ENCODE data around the gene FGFR2.

Gene FGFR2

DNA sequence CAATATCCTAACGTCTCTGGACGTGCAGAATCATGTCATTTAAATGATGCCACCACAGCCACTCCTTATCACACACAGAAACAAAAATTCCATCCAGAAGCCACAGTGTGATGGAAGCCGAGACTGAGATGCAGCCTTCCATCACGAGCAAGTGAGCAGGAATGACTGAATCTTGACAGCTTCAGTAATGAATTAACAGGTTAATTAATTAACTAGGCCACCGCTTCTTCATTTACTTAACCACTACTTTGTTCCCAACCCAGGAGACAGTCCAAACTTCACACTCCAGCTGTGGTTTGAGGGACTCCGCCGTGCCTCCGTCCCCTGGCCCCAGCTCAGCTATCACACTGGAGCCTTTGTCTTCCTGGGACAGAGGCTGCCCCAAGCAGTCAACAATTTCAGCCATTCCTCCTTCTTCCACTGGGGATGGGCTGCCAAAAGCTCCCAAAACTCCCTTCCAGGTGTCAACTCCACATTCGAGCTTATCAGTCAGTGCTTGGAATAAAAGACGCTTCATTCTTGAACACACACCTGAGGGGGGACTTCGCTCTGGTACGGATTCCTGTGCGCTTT is 65.9 kb downstream of the FGFR2 start:
- TF ChIP-seq, protein P1, sequence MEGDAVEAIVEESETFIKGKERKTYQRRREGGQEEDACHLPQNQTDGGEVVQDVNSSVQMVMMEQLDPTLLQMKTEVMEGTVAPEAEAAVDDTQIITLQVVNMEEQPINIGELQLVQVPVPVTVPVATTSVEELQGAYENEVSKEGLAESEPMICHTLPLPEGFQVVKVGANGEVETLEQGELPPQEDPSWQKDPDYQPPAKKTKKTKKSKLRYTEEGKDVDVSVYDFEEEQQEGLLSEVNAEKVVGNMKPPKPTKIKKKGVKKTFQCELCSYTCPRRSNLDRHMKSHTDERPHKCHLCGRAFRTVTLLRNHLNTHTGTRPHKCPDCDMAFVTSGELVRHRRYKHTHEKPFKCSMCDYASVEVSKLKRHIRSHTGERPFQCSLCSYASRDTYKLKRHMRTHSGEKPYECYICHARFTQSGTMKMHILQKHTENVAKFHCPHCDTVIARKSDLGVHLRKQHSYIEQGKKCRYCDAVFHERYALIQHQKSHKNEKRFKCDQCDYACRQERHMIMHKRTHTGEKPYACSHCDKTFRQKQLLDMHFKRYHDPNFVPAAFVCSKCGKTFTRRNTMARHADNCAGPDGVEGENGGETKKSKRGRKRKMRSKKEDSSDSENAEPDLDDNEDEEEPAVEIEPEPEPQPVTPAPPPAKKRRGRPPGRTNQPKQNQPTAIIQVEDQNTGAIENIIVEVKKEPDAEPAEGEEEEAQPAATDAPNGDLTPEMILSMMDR (IDR thresholded peaks at IDR 0.05; ENCODE audit: low read depth, low read length): no peak
- no peak for TF ChIP-seq MYC (IDR thresholded peaks at IDR 0.05; ENCODE audit: low read depth, low read length)
- TF ChIP-seq, protein P2, sequence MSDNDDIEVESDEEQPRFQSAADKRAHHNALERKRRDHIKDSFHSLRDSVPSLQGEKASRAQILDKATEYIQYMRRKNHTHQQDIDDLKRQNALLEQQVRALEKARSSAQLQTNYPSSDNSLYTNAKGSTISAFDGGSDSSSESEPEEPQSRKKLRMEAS (IDR thresholded peaks at IDR 0.05; ENCODE audit: low read depth, low read length): no peak
- TF ChIP-seq POLR2A (IDR thresholded peaks at IDR 0.05; ENCODE audit: extremely low read depth, insufficient read length): no peak
- DNase-seq (ENCODE audit: low read depth): no peak
- no peak overlapping the region for H3K4me3 ChIP-seq (ENCODE audit: low read depth, low read length)

DNA sequence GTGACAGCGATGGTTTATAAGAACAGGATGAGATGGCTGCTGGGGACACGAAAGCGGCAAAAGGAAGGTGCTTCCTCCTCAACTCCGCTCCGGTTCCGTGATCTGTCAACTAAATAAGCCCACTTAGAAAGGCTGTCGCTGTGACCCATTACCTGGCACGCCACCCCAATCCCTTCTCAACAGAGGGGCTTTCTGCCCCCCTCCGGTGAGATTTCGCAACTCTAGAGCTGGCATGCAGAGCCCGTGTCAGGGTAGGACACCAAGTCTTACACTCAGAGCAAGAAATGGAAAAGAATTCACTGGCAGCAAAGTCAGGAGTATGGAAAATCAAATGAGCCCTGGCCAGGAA is 66.4 kb downstream of the FGFR2 start:
- DNase-seq (ENCODE audit: low read depth): no peak
- TF ChIP-seq, protein P2 (IDR thresholded peaks at IDR 0.05; ENCODE audit: low read depth, low read length): no peak
- TF ChIP-seq, protein P1 (IDR thresholded peaks at IDR 0.05; ENCODE audit: low read depth, low read length): no peak
- TF ChIP-seq MYC (IDR thresholded peaks at IDR 0.05; ENCODE audit: low read depth, low read length): no peak
- TF ChIP-seq POLR2A (IDR thresholded peaks at IDR 0.05; ENCODE audit: extremely low read depth, insufficient read length): no peak
- H3K4me3 ChIP-seq (ENCODE audit: low read depth, low read length): no peak overlapping the region

DNA sequence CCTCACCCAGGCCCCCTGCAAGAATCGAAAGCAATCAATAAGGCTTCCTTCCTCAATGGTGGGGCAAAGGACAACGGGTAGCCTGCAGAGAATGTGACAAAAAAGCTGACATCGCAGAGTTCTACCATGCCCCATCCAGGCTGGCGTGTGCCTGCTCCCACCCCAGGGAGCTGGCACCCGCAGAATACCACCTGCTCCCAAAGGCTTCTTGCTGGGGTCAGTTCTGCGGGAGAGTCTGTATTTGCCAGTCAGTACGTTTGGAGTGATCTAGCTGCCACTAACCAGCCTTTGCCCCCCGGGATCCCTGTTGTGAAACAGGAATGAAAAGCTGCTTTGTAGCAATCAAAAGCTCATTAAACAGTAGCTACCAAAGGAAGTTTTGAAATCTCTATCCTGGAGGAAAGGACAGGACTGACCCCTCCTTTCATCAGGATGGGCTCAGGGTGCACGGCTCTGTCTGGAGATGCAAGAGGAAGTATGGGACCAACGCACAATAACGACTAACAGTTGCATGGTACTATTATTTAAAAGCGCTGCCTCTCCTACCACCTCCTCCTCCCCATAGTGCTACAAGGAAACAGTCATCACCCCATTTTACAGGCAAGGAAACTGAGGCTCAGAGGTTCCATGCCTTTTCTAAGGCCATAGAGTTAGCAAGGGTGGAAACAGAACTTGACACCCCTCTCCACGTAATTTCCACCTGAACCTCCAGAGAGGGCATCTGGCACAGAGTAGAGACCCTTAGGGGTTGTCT is 67.0 kb downstream of the FGFR2 start:
- peak; percentile 11 for DNase-seq (ENCODE audit: low read depth)

DNA sequence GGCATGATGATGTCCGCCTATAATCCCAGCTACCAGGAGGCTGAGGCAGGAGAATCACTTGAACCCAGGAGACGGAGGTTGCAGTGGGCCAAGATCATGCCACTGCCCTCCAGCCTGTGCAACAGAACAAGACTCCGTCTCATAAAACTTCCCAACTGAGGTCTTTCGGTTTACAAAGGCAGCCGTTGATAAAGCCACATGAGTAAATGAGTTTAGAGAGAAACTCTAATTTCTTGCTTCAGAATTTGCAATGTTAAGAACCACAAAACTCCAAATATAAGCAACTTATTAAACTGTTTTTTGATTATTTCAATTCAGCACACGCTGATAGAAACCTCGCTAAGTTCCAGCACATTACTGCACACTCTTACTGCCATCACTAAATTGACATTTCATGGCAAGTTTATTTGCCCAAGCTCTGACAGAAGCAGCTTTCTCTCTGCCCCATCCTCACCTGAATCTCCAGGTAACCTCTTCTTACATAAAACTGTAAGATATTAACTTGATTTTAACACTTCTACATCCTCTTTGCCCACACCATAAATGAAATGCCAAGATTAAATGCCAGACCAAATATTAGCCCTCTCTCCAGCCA is 67.7 kb downstream of the FGFR2 start:
- TF ChIP-seq POLR2A (IDR thresholded peaks at IDR 0.05; ENCODE audit: extremely low read depth, insufficient read length): no peak
- no peak for TF ChIP-seq MYC (IDR thresholded peaks at IDR 0.05; ENCODE audit: low read depth, low read length)
- H3K4me3 ChIP-seq (ENCODE audit: low read depth, low read length): no peak overlapping the region
- no peak for DNase-seq (ENCODE audit: low read depth)

More for the DNA sequence above, 67.0 kb downstream of the FGFR2 start:
- no peak for TF ChIP-seq POLR2A (IDR thresholded peaks at IDR 0.05; ENCODE audit: extremely low read depth, insufficient read length)
- TF ChIP-seq, protein P2 (IDR thresholded peaks at IDR 0.05; ENCODE audit: low read depth, low read length): no peak
- TF ChIP-seq MYC (IDR thresholded peaks at IDR 0.05; ENCODE audit: low read depth, low read length): no peak
- TF ChIP-seq, protein P1 (IDR thresholded peaks at IDR 0.05; ENCODE audit: low read depth, low read length): no peak
- no peak overlapping the region for H3K4me3 ChIP-seq (ENCODE audit: low read depth, low read length)

DNA sequence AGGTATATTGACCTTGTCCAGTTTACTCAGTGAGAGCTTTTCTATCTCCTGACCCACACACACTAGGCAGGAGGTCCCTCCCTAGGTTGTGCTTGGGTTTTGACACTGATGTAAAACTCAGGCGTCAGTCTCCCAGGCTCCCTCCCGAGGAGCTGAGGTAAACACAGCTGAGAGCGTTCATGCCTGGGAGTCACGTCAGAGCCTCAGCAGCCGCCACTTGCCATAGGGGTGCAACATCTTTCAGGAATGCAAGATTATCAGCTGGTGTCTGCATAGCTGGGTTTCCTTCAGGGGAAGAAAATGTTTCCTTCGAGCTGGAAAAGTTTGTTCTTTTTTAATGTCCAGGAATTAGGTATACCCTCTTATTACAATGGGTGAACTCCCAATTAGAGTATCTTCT is 70.6 kb downstream of the FGFR2 start:
- DNase-seq (ENCODE audit: low read depth): no peak
- H3K4me3 ChIP-seq (ENCODE audit: low read depth, low read length): no peak overlapping the region

More for the DNA sequence above, 70.6 kb downstream of the FGFR2 start:
- TF ChIP-seq MYC (IDR thresholded peaks at IDR 0.05; ENCODE audit: low read depth, low read length) (no peak), POLR2A (IDR thresholded peaks at IDR 0.05; ENCODE audit: extremely low read depth, insufficient read length) (no peak)
- TF ChIP-seq, protein P1 (IDR thresholded peaks at IDR 0.05; ENCODE audit: low read depth, low read length): no peak
- TF ChIP-seq, protein P2 (IDR thresholded peaks at IDR 0.05; ENCODE audit: low read depth, low read length): no peak

All from NB4 (cell line).